ENCODE data around the gene DCTN2. TPM values are rescaled to one million over a fixed set of nuclear protein-coding genes. Genes with fewer than 3 reads are reported as not detected.

DCTN2 gene
- polyA plus RNA-seq, 1 of the 3 experiments (the other 2 are of a cell fraction) = 122 TPM

DNA sequence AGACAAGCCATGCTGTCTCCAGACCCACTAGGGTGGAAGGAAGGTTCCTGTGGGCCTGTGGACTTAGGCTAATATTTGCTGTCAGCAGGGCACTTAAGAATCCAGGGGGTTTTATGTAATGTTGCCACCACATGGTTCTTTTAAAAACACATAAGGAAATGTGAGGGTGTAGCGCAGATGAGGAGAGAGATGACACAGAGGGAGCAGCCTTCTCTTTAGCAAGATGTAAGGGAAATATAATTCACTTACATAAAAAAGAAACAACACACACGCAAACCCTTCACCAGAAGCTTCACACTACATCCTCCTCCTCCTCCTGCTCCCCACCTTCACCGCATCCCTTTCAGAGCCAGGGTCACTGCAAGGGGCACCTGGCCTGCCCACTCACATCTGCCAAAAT, 39.1 kb upstream of the DCTN2 start:
- DNase-seq = no peak
- H3K27ac ChIP-seq (ENCODE audit: low read depth in 2 of 2, low read length in 1 of 2) = no peak overlapping the region
- peaks cover 0 to 5% of the 10 kb centered on the region in 2 experiments; a peak in 2 of 4 replicates for H3K4me1 ChIP-seq (ENCODE audit: control insufficient read depth in 1 of 2, insufficient read depth in 2 of 2, low read depth in 1 of 2, low read length in 1 of 2)
- H3K9me3 ChIP-seq = no peaks in the 10 kb centered on the region
- TF ChIP-seq FOSL2 (IDR thresholded peaks at IDR 0.05; ENCODE audit: borderline replicate concordance, low read depth) = no peak
- no peak for TF ChIP-seq CHD2 (IDR thresholded peaks at IDR 0.05; ENCODE audit: low read length, partially characterized antibody)
- no peak for TF ChIP-seq EP300 (IDR thresholded peaks at IDR 0.05; ENCODE audit: borderline replicate concordance in 1 of 2, low read depth in 1 of 2, low read length in 1 of 2)
- no peak for TF ChIP-seq FOXJ3 (CRISPR knock-in tag; IDR thresholded peaks at IDR 0.05)
- TF ChIP-seq RFX5 (IDR thresholded peaks at IDR 0.05; ENCODE audit: low read length) = no peak
- TF ChIP-seq, protein P1, sequence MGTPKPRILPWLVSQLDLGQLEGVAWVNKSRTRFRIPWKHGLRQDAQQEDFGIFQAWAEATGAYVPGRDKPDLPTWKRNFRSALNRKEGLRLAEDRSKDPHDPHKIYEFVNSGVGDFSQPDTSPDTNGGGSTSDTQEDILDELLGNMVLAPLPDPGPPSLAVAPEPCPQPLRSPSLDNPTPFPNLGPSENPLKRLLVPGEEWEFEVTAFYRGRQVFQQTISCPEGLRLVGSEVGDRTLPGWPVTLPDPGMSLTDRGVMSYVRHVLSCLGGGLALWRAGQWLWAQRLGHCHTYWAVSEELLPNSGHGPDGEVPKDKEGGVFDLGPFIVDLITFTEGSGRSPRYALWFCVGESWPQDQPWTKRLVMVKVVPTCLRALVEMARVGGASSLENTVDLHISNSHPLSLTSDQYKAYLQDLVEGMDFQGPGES (IDR thresholded peaks at IDR 0.05; ENCODE audit: low read depth, low read length) = no peak
- no peak for TF ChIP-seq GABPA (IDR thresholded peaks at IDR 0.05; ENCODE audit: low read depth)
- no peak for TF ChIP-seq USF1 (IDR thresholded peaks at IDR 0.05; ENCODE audit: borderline replicate concordance, low read depth)
- TF ChIP-seq NRF1 (IDR thresholded peaks at IDR 0.05; ENCODE audit: low read depth, low read length) = no peak
- TF ChIP-seq FOXM1 (IDR thresholded peaks at IDR 0.05; ENCODE audit: low read depth) = no peak
- TF ChIP-seq, protein P2, sequence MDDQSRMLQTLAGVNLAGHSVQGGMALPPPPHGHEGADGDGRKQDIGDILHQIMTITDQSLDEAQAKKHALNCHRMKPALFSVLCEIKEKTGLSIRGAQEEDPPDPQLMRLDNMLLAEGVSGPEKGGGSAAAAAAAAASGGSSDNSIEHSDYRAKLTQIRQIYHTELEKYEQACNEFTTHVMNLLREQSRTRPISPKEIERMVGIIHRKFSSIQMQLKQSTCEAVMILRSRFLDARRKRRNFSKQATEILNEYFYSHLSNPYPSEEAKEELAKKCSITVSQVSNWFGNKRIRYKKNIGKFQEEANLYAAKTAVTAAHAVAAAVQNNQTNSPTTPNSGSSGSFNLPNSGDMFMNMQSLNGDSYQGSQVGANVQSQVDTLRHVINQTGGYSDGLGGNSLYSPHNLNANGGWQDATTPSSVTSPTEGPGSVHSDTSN (IDR thresholded peaks at IDR 0.05) = no peak
- no peak for TF ChIP-seq GATA2 (CRISPR knock-in tag; IDR thresholded peaks at IDR 0.05)
- TF ChIP-seq, protein P3, sequence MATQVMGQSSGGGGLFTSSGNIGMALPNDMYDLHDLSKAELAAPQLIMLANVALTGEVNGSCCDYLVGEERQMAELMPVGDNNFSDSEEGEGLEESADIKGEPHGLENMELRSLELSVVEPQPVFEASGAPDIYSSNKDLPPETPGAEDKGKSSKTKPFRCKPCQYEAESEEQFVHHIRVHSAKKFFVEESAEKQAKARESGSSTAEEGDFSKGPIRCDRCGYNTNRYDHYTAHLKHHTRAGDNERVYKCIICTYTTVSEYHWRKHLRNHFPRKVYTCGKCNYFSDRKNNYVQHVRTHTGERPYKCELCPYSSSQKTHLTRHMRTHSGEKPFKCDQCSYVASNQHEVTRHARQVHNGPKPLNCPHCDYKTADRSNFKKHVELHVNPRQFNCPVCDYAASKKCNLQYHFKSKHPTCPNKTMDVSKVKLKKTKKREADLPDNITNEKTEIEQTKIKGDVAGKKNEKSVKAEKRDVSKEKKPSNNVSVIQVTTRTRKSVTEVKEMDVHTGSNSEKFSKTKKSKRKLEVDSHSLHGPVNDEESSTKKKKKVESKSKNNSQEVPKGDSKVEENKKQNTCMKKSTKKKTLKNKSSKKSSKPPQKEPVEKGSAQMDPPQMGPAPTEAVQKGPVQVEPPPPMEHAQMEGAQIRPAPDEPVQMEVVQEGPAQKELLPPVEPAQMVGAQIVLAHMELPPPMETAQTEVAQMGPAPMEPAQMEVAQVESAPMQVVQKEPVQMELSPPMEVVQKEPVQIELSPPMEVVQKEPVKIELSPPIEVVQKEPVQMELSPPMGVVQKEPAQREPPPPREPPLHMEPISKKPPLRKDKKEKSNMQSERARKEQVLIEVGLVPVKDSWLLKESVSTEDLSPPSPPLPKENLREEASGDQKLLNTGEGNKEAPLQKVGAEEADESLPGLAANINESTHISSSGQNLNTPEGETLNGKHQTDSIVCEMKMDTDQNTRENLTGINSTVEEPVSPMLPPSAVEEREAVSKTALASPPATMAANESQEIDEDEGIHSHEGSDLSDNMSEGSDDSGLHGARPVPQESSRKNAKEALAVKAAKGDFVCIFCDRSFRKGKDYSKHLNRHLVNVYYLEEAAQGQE (IDR thresholded peaks at IDR 0.05; ENCODE audit: low read depth, low read length) = no peak
- TF ChIP-seq YY1 (IDR thresholded peaks at IDR 0.05; ENCODE audit: low read depth) = no peak
- no peak for TF ChIP-seq USF2 (IDR thresholded peaks at IDR 0.05; ENCODE audit: borderline replicate concordance, low read depth, low read length)
- TF ChIP-seq RXRA (IDR thresholded peaks at IDR 0.05; ENCODE audit: borderline replicate concordance, low read depth) = no peak
- TF ChIP-seq ELF1 (IDR thresholded peaks at IDR 0.05) = no peak
- no peak overlapping the region for H2AFZ ChIP-seq (ENCODE audit: low read depth)
- H4K20me1 ChIP-seq (ENCODE audit: insufficient read depth) = no peaks in the 10 kb centered on the region
- H3K4me2 ChIP-seq = no peak overlapping the region
- no peaks in the 10 kb centered on the region for H3K79me2 ChIP-seq (ENCODE audit: insufficient read depth)
- ChIA-PET POLR2A (no interaction called here), CTCF (interaction anchor here (0.8 to 7.6 kb wide), 9 partner anchors 15 to 151 kb away, joined by 3 to 298 read pairs (median 65); partner anchors contain the start of genes ARHGEF25, B4GALNT1 and DTX3)
- peaks cover 15 to 36% of the 10 kb centered on the region in 2 experiments for H3K36me3 ChIP-seq (replicated peaks in 1 of 2; ENCODE audit: control insufficient read depth in 1 of 2, insufficient read depth in 2 of 2, low read length in 1 of 2)
- H3K9ac ChIP-seq = no peak overlapping the region
- no peaks in the 10 kb centered on the region for H3F3A ChIP-seq (replicated peaks; ENCODE audit: insufficient read depth)
- 86% methylated on average over 3 of the region's 3 CpGs for WGBS (ENCODE audit: low lambda C conversion rate)
- H3K4me3 ChIP-seq (ENCODE audit: low read depth in 2 of 2, low read length in 1 of 2) = no peak overlapping the region
- H3K27me3 ChIP-seq (ENCODE audit: insufficient read depth) = no peaks in the 10 kb centered on the region
- no peaks in the 10 kb centered on the region for H3K9me2 ChIP-seq
